GM19438 (cell line): ENCODE data around the gene EFCAB9.

Experiments used
- ATAC-seq: cut with Tn5 transposase; IDR thresholded peaks from one replicate; pipeline ENCODE4 v1.9.1; 2021; ENCODE audit warnings: low read depth; ENCODE audit not compliant: unreplicated experiment

EFCAB9 gene

DNA sequence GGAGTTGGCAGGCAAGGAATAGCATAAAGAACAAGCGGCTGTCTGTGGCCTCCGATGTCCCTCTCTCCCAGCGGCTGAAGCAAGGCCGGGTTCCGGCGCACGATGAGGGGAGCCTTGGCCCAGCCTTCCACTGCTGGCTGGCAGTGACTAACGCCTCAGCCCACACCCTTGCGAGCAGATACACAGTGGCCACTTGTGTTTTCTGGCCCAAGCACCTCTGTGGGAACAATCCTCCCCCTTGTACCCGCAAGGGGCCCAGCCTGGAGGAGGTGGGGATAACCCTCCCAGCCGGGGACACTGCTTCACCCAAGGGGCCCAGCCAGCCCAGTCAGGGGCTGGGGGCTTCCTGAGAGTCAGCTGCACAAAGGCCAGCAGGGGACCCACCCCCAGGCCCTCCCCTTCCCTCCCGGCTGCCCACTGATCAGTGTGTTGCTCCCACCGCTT, 29.2 kb upstream of the EFCAB9 start:
- ATAC-seq, result no peak

DNA sequence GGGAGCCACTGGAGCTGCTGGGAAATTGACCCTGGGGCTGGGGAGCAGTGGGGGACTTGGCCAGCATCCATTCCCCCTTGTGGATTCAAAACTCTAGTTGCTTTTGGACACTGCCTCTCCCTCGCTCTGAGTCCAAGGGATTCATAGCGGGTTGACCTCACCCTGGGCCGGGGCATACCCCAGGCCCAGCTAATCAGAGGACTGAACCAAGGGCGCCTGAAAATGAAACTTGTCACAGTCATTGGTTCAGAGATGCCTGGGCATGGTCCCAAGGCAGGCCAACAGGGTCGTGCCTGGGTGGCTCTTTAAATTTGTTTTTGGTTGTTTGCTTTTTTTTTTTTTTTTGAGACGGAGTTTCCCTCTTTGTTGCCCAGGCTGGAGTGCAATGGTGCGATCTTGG, 28.5 kb upstream of the EFCAB9 start:
- ATAC-seq, result no peak

DNA sequence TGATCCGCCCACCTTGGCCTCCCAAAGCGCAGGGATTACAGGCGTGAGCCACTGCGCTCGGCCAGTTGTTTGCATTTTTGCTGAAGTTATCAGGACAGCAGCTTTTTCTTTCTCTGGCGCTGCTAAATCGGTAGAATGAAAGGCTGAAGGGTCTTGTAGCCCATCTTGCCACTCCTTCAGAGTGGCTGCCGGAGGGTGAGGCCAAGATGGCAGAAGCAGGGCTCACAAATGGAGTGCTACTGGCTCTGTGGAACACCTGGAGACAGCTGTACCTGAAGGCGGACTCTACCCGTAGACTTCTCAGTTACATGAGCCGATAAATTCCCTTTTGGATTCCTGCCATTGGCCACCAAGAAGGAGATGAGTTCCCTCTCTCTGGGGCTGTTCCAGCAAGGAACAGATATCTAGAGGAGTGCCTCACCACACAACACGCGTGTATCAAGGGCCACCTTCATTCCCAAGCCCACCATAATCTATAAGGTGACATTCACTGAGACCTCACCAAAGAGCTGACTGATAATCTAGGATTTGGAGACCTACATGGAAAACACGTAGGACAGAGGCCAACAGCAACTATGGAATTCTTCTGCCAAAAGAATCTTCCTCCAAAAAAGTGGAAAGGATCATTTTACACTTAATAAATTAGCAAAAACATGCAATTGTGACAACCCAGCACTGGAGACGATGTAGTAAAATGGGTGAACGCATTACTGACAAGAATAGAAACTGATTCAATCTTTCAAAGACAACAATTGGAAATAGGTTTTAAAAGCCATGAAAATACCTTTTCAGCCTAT, 27.7 kb upstream of the EFCAB9 start:
- ATAC-seq, result no peak

DNA sequence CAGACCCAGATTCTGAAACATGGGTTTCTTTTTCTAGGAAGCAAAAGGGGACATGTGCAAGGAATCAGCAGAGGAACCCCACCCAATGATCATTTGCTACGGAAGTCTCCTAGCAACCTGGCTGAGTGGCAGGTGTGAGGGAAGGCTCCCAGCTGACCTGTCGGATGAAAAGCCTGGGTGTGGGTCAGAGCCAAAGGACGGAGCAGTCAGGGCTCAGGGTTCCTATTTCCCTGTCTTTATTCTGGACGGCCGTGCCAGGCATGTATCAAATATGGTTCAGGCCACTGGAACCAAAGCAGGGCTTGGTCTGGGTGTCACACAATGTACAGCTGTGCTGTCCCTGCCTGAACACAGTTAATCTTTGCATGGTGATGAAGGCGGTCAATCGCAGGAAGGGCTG, 26.1 kb upstream of the EFCAB9 start:
- no peak for ATAC-seq

DNA sequence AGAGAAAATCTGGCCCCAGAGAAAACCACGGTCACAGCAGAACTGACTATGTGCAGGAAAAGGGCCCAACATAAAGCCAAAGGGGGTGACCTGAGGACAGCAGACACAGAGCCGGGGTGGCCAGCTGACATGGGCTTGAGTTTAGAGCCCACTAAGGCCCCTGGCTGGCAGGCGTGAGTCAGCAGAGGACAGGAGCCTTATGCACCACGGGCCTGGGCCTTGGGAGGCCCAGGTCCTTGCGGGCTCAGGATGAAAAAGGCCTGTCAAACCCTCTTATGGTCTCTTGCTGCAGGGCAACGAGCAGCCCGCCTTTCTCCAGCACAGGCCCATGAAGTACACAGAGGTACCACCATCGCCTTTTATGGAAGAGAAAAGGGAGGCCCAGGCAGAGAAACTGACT, 25.7 kb upstream of the EFCAB9 start:
- no peak for ATAC-seq

DNA sequence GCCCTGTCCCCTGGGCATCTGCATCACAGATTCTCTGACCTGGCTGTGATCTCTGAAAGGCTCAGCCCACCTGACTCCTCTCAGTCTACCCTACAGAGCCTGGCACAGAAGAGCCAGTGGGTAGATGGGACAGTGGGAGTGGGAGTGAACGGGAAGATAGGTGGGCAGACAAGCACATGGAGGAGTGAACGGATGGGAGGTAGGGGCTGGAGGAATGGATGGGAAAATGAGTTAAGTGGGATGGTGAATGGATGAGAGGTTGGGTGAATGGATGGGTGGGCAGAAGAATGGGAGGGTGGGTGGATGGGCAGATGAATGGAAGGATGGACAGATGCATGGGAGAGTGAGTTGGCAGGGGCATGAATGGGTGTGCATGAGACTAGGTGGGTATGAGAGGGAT, 24.8 kb upstream of the EFCAB9 start:
- no peak for ATAC-seq

DNA sequence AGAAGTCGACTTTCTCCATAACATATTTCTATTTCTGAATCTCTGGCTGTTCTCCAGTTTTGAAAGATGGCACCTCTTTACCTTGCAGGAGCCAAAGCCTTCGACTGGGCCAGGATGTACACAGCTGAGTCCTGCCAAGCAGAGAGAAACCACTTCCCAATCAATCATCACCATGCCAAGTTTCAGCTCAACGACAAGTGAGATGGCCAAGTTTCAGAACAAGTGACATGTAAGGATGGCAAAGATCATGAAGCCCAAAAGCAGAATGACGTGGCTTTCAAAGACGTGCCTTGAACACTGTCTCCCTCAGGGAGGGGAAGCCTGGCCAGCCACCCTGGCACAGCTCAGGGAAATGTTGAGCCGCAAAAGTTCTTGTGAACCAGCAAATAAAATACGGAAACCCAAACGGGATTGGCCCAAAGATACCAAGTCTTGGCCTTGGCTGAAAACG, 23.7 kb upstream of the EFCAB9 start:
- ATAC-seq, result no peak

DNA sequence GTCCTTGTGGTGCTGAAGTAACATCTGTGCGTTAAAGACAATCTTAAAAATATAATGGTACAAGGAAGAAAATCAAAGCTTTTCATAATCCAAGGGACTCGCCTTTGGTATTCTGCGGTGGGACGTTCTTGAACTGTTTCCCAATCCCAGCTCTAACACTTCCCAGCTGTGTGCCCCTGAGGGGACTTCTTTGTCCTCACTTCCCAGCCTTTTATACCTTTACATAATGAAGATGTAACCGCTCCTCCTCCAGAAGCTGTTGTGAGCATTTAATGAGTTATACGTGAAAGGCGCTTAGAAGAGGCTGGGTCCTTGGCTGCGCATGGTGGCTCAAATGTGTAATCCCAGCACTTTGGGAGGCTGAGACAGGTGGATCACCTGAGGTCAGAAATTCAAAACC, 22.9 kb upstream of the EFCAB9 start:
- ATAC-seq, result no peak

DNA sequence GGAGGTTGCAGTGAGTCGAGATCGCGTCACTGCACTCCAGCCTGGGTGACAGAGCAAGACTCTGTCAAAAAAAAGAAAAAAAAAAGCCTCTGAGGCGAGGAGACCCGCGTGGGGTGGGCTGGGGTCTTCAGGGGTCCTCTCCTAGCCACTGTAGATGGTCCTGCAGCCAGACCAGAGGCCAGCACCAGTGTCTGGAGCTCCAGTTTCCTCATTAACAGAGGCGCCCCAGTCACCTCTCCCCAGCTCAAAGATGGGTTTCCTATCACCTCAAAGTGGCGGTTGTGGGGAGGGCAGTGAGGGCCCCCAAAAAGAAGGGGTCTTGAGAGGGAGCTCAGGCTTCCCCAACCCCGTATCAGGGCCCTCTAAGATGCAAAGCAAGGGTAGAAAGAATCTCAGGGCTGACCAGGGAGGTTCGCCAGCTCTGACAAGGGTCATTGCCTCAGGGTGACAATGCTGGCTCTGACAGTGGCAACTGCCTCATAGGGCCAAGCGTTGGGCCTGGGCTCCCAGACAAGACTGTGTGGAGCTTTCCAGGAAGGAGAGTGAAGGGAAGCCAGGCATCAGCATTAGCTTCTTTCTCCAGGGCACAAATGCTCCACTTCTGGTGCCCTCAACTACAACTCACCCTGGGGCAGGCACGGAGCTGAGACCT, 20.9 kb upstream of the EFCAB9 start:
- ATAC-seq, result no peak

DNA sequence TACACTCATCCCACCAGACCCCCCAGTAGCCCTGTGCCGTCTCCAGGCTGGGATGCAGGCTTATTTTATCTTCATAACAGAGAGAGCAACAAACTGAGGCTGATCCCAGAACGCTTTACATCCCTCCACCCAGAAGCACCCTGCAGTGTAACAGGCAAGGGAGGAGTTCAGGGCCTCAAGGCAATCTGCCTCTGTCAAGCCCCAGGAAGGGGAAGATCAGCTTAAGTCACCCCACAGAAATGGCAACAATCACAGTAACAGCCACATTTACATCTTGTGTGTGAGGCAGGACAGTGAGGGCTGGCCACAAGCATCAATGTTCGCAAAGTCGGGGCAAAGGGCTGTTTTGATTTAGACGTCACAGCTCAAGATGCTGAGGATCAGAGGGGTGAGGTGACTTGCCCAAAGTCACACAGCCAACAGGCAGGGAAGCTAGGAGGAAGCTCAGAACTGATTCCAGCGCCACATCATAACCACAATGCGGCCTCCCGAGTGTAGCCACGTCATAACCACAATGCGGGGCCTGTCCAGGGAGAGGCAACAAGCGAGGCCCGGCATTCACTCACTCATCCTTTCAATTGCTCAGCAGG, 20.3 kb upstream of the EFCAB9 start:
- ATAC-seq, result no peak

DNA sequence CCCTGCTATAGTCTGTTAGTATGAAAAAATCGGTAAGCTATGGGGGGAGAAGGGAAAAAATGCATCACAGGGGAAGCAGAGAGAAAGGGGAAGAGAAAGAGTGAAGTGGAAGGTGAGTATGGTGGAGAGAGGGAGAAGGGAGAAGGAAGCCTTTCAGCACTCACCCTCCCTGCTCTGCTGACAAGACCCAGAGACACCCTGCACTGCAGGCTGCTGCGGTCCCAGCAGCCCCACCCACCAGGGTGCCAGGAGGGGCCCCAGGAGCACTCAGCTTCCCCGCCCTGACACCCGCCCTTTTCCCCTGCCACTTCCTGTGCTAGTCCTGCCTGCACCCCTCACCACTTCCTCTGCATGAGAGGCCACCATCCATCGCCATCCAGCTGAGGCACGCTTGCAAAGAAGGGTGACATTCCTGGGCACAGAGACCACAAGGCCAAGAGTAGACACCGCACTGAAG, 18.7 kb upstream of the EFCAB9 start:
- peak; percentile 46 for ATAC-seq

DNA sequence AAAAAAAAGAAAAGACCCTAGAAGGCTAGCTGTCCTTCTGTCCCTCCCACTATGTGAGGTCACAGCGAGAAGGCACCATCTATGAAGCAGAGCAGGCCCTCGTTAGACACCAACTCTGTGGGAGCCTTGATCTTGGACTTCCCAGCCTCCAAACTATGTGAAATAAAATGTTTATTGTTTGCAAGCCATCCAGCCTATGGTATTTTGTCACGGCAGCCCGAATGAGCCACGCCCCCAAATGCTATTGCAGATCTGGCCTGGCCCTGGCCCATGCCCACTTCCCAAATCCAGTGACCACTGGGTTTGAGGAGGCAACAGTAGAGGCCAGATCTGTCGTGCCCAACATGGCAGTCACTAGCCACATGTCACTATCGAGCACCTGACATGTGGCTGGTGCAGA, 16.8 kb upstream of the EFCAB9 start:
- no peak for ATAC-seq

DNA sequence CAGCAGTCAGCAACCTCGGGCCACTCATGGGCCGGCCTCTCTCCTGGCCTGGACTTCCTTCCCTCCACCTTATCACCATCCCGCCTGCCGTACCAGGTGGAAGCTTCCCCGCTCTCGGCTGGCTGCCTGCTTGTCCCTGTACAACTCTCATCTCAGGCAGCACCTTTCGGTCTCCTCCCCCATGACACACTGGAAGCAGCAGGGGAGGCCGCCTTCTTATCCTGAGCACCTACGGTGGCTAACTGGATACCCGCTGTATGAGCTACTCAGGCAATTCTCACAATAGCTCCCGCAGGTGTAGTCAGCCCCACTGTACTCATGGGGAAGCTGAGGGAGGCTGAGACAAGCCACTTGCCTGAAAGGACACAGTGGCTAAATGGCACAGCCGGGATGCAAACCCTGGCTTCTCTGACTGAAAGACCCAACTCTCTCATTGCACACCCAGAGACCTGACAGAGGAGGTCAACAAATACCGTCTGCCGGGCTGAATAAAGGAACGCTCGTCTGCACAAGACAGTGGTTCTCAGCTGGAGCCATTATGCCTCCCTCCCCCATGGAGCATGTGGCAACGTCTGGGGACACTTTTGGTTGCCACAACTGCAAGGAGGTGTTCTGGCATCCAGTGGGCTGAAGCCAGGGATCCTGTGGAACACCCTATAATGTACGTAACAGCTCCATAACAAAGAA, 15.5 kb upstream of the EFCAB9 start:
- no peak for ATAC-seq

DNA sequence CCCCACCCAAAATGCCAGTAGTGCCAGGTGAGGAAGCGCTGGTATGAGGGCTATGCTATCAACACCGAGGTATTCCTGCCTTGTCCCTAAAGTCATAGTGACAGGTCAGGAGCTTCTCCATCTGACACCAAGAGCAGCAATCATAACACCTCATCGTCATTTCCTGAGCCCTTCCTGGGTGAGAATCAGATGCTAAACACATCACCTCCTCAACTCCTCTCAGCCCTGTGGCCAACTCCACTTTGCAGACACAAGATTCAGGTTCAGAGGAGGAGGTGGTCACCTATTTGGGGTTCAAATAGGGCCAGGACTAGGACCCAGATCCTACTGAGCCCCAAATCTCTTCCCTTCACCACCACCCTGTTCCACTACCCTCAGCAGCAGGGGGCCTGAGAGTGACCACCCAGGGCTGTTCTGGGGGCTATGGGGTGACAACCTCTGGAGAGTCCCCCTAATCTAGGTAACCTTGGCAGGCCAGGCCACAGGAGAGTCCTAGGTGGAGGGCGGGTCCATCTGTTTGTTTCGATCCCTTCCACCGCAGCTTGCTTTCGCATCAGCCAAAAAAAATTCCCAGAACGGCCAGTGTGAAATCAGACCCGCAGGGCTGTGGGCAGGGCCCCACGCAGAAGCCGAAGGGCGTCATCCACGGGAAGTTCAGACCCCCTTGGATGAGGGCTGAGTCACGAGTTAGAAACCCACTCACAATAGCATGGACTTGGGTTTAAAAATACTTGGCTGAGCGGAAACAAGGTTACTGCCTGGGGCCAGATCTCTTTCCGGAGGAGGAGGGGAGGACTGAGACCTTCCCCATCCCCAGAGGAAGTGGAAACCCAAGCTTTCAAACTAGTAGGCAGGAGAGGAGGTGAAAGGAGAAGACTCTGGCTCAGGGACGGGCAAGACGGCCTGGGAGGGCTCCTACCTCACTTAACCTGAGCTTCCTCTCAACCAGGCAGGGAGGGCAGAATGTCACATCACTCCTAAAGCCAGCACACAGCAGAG, 14.7 kb upstream of the EFCAB9 start:
- ATAC-seq, result peak; percentile 43

DNA sequence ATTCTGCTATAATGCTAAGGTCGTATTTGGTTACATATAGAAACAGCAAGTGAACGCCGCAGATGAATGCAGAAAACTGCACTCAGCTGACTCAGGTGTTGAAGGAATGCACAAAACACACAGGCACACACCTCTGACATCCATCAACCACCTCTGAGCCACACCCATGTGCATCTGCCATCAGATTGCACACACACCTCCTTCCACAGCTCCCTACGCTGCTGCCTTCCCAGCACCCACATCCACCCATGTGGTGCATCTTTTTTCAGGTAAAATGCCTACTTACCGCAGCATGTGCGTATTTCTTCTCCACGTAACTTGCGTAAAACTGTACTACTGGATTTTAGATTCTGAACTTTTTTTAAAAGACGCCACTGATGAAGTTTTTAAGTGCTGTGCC, 13.0 kb upstream of the EFCAB9 start:
- ATAC-seq, result no peak

DNA sequence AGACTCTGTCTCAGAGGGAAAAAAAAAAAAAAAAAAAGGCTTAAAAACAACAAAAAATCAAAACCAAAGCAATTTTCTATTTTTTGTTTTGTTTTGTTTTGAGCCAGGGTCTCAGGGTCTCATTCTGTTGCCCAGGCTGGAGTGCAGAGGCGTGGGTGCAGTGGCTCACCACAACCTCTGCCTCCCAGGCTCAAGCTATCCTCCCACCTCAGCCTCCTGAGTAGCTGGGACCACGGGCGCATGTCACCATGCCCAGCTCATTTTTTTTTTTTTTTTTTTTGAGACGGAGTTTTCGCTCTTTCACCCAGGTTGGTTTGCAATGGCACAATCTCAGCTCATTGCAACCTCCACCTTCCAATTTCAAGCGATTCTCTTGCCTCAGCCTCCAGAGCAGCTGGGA, 11.7 kb upstream of the EFCAB9 start:
- no peak for ATAC-seq

DNA sequence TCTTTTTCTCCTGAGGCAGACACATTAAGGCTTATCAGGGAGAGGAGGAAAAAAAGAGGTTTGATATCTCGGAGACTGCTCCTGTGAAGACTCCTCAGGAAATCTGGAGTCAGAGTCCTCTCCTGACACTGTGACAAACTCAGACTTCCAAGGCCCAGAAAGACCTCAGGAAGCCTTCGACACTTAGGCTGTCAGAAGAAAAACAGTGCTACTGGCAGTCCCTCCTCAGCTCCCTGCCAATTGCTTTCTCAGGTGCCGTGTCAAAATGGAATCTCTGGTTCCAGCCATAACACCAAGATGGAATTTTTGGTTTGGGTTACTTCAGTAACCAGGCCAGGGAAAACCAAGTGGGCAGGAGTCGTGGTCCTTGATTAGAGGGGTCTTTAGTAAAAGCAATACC, 10.1 kb upstream of the EFCAB9 start:
- ATAC-seq, result no peak

DNA sequence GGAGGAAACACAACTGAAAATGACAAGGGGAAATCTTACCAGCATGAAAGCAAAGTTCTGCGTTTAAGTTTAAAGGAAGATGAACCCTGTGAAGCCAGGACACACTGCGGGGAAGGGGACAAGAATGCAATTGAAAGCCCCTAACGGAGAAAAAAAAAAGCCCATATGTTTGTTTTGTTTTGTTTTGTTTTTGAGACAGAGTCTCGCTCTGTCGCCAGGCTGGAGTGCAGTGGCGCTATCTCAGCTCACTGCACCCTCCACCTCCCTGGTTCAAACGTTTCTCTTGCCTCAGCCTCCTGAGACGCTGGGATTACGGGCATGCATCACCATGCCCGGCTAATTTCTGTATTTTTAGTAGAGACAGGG, 8.9 kb upstream of the EFCAB9 start:
- ATAC-seq, result no peak

DNA sequence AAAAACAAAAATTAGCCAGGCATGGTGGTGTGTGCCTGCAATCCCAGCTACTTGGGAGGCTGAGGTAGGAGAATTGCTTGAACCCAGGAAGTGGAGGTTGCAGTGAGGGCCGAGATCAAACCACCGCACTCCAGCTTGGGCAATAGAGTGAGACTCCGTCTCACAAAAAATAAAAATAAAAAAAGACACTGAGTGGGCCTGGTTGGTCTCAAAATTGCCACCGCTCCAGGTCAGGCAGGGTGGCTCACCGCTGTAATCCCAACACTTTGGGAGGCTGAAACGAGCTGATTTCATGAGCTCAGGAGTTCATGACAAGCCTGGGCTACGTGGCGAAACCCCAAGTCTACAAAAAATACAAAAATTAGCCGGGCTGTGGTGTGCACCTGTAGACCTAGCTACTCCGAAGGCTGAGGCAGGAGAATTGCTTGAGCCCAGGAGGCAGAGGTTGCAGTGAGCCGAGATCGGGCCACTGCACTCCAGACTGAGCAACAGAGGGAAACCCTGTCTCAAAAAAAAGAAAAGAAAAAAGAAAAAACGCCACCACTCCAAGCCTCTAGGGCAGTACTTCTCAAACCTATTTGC, 7.8 kb upstream of the EFCAB9 start:
- no peak for ATAC-seq
